HCT116 (cell line): ENCODE measurements around the gene NEDD4L. TPM values are rescaled to one million over a fixed set of nuclear protein-coding genes. Genes with fewer than 3 reads are reported as not detected.

Experiments
- ATAC-seq: fragments of 200-7000 bp; cut with Tn5 transposase; 2 replicates; pipeline ENCODE4 v1.9.1; 2020; ENCODE audit warnings: mild to moderate bottlenecking, moderate library complexity
- BruUV-seq: library from RNA; stranded (reverse); fragments of 400-500 nt; replicated peaks from 2 replicates; lab custom pipeline; 2021; lab: Mats Ljungman, UMichigan
- CTCF ChIA-PET: fragments of 300-600 bp; sonication (Branson Sonifier 250); formaldehyde crosslinking; loops from one replicate; lab custom pipeline; 2021; ENCODE audit warnings: antibody characterized with exemption; lab: Charles Lee
- POLR2A ChIA-PET: fragments of 300-600, 350-600 bp; sonication (Branson Sonifier 250); formaldehyde crosslinking; loops from one replicate; lab custom pipeline; 2021; ENCODE audit warnings: antibody characterized with exemption; lab: Charles Lee
- RAD21 ChIA-PET, 2 experiments: fragments of 300-600 bp; sonication (Branson Sonifier 250); formaldehyde crosslinking; loops; one replicate each; lab custom pipeline; 2023; ENCODE audit warnings: low total read pairs in 2 of 2; ENCODE audit not compliant: uncharacterized antibody in 2 of 2, unreplicated experiment in 2 of 2, low non-redundant PET in 1 of 2; lab: Charles Lee
- DNase-seq: peaks from one replicate; pipeline ENCODE4 v3.0.0-alpha.2; 2010; ENCODE audit warnings: low read depth, low spot score
- H2AFZ ChIP-seq: fragments of 200-600 bp; shearing (Covaris generic), sonication (generic); 2 replicates; pipeline ENCODE4 v1.6.1; 2017; ENCODE audit warnings: low read depth, mixed run types, mixed read lengths, antibody characterized with exemption, low read length; ENCODE audit not compliant: poor library complexity, severe bottlenecking
- H3K27ac ChIP-seq: 2 replicates; pipeline ENCODE4 v1.5.1; 2012; ENCODE audit warnings: low read depth, low read length
- H3K27me3 ChIP-seq: fragments of 200-600 bp; sonication (generic); 2 replicates; pipeline ENCODE4 v1.6.1; 2016; ENCODE audit warnings: mixed run types, low read length, mixed read lengths; ENCODE audit not compliant: insufficient read depth
- H3K36me3 ChIP-seq, 2 experiments: fragments of 200-500 bp in 1 of 2; fragments of 200-600 bp in 1 of 2; sonication (Bioruptor generic) in 1 of 2; sonication (generic) in 1 of 2; 2 replicates each; pipeline versions ENCODE4 v1.5.1 to v1.6.1; 2014 to 2016; ENCODE audit warnings: low read length in 2 of 2, inconsistent platforms in 1 of 2, mixed read lengths in 1 of 2, mixed run types in 1 of 2; ENCODE audit not compliant: insufficient read depth in 2 of 2, control insufficient read depth in 1 of 2
- H3K4me1 ChIP-seq, 2 experiments: fragments of 200-600 bp in 1 of 2; sonication (generic) in 1 of 2; 2 replicates each; pipeline versions ENCODE4 v1.5.1 to v1.6.1; 2012 to 2017; ENCODE audit warnings: low read length in 2 of 2, inconsistent platforms in 1 of 2, mild to moderate bottlenecking in 1 of 2, mixed read lengths in 1 of 2, mixed run types in 1 of 2, moderate library complexity in 1 of 2; ENCODE audit not compliant: insufficient read depth in 2 of 2, control insufficient read depth in 1 of 2
- H3K4me2 ChIP-seq: fragments of 200-600 bp; sonication (generic); 2 replicates; pipeline ENCODE4 v1.6.1; 2017; ENCODE audit warnings: mixed run types, low read length, mixed read lengths
- H3K4me3 ChIP-seq, 2 experiments: fragments of 200-600 bp in 1 of 2; sonication (generic) in 1 of 2; replicated peaks in 1 of 2; 2 replicates each; pipeline ENCODE4 v1.5.1; 2011 to 2016; ENCODE audit warnings: low read length in 2 of 2, control low read depth in 1 of 2, low read depth in 1 of 2, mild to moderate bottlenecking in 1 of 2, mixed read lengths in 1 of 2, mixed run types in 1 of 2
- H3K79me2 ChIP-seq: fragments of 200-600 bp; sonication (generic); 2 replicates; pipeline ENCODE4 v1.6.1; 2017; ENCODE audit warnings: mild to moderate bottlenecking, mixed run types, low read length, moderate library complexity, mixed read lengths; ENCODE audit not compliant: insufficient read depth
- H3K9ac ChIP-seq: fragments of 200-600 bp; sonication (generic); 2 replicates; pipeline ENCODE4 v1.6.1; 2016; ENCODE audit warnings: low read length, mixed read lengths
- H3K9me2 ChIP-seq: fragments of 200-600 bp; sonication (generic), shearing (Covaris generic); 2 replicates; pipeline ENCODE4 v1.6.1; 2017; ENCODE audit warnings: mixed run types, mild to moderate bottlenecking, moderate library complexity; ENCODE audit not compliant: insufficient read depth
- H3K9me3 ChIP-seq, 2 experiments: fragments of 200-500 bp in 1 of 2; fragments of 200-600 bp in 1 of 2; sonication (Bioruptor generic) in 1 of 2; sonication (generic) in 1 of 2; 2 replicates each; pipeline ENCODE4 v1.6.1; 2014 to 2017; ENCODE audit warnings: low read length in 2 of 2, mixed read lengths in 2 of 2, inconsistent platforms in 1 of 2, low read depth in 1 of 2, mild to moderate bottlenecking in 1 of 2, mixed run types in 1 of 2, moderate library complexity in 1 of 2; ENCODE audit not compliant: control insufficient read depth in 1 of 2, insufficient read depth in 1 of 2
- H4K20me1 ChIP-seq: fragments of 200-600 bp; sonication (generic), shearing (Covaris generic); 2 replicates; pipeline ENCODE4 v1.6.1; 2017; ENCODE audit warnings: mixed run types, mild to moderate bottlenecking, moderate library complexity; ENCODE audit not compliant: insufficient read depth
- CBX3 ChIP-seq: IDR thresholded peaks from 2 replicates; pipeline ENCODE4 v1.6.1; 2012; ENCODE audit warnings: low read depth
- CEBPB ChIP-seq: IDR thresholded peaks from 2 replicates; pipeline ENCODE4 v1.6.1; 2012; ENCODE audit warnings: low read depth
- EGR1 ChIP-seq: IDR thresholded peaks from 2 replicates; pipeline ENCODE4 v1.6.1; 2012; ENCODE audit warnings: low read depth
- ELF1 ChIP-seq: IDR thresholded peaks from 2 replicates; pipeline ENCODE4 v1.6.1; 2012; ENCODE audit warnings: low read depth, borderline replicate concordance
- FOSL1 ChIP-seq: IDR thresholded peaks from 2 replicates; pipeline ENCODE4 v1.6.1; 2012; ENCODE audit warnings: low read depth
- JUND ChIP-seq: IDR thresholded peaks from 2 replicates; pipeline ENCODE4 v1.6.1; 2012
- POLR2AphosphoS5 ChIP-seq: IDR thresholded peaks from 2 replicates; pipeline ENCODE4 v1.6.1; 2011; ENCODE audit warnings: mild to moderate bottlenecking, low read depth, low read length, moderate library complexity
- REST ChIP-seq: IDR thresholded peaks from 2 replicates; pipeline ENCODE4 v1.6.1; 2012; ENCODE audit warnings: low read depth
- SIN3A ChIP-seq: IDR thresholded peaks from 2 replicates; pipeline ENCODE4 v1.6.1; 2012; ENCODE audit warnings: low read depth
- SRF ChIP-seq: IDR thresholded peaks from 2 replicates; pipeline ENCODE4 v1.6.1; 2012; ENCODE audit warnings: low read depth
- TCF7L2 ChIP-seq: IDR thresholded peaks from 2 replicates; pipeline ENCODE4 v1.7.0; 2011; ENCODE audit warnings: borderline replicate concordance, inconsistent platforms; ENCODE audit not compliant: insufficient read depth, insufficient read length; ENCODE audit errors: extremely low read depth
- YY1 ChIP-seq: IDR thresholded peaks from 2 replicates; pipeline ENCODE4 v1.6.1; 2011; ENCODE audit warnings: low read length, low read depth, moderate library complexity, mild to moderate bottlenecking; ENCODE audit not compliant: insufficient replicate concordance; ENCODE audit errors: extremely low read depth
- ZNF274 ChIP-seq: fragments of 200-500 bp; sonication (Bioruptor generic); IDR thresholded peaks from 2 replicates; pipeline ENCODE4 v1.6.1; 2014; ENCODE audit warnings: mild to moderate bottlenecking, low read depth, low read length, inconsistent platforms
- intact Hi-C: fragments of 100-400 bp; cut with micrococcal nuclease; formaldehyde crosslinking; loops from 2 replicates; pipeline ENCODE4 v1.10.0; 2022
- total RNA-seq: library from RNA; stranded (reverse); gene quantifications from one replicate; pipeline ENCODE4 v1.2.1, GENCODE V29; 2021; ENCODE audit not compliant: unreplicated experiment
- TF ChIP-seq, protein P1 (sequence below): IDR thresholded peaks from 2 replicates; pipeline ENCODE4 v1.6.1; 2012
- TF ChIP-seq, protein P2 (sequence below), 3 experiments: fragments of 200-600 bp in 1 of 3; sonication (generic) in 1 of 3; IDR thresholded peaks in 2 of 3; conservative IDR thresholded peaks in 1 of 3; 2 replicates each; pipeline ENCODE4 v1.5.1; 2012 to 2017; ENCODE audit warnings: low read depth in 2 of 3, low read length in 2 of 3, antibody characterized with exemption in 1 of 3, borderline replicate concordance in 1 of 3, control low read depth in 1 of 3, mild to moderate bottlenecking in 1 of 3, mixed read lengths in 1 of 3, mixed run types in 1 of 3, moderate library complexity in 1 of 3; ENCODE audit not compliant: insufficient read depth in 1 of 3

The NEDD4L gene
- total RNA-seq, 1 experiment from 2014 or later = 41.5 TPM

DNA sequence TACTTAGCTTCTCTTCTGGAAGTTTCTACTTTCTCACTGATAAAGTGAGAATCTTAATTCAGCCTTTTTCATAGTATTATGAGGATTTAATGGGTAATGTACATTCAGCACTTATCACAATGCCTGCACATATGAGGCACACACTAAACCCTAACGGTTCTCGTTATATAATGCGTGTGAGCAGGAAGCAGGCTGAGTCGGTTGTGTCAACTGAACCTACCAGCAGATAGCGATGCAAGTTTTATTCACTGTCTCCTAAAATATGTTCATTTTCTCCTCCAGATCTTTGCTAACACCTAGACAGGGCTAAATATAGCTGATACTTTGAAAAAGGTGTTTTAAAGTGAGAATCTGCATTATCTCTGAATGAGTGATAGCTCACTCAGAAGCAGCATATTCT, 383.3 kb downstream of the NEDD4L start:
- CTCF ChIA-PET = no interaction called here
- Histone ChIP-seq H3K36me3 (no peaks in the 10 kb centered on the region), H3K9me2 (no peaks in the 10 kb centered on the region), H2AFZ (no peak overlapping the region), H3K27me3 (no peaks in the 10 kb centered on the region), H3K79me2 (no peaks in the 10 kb centered on the region), H3K4me2 (no peak overlapping the region), H3K4me3 (no peak overlapping the region), H4K20me1 (no peaks in the 10 kb centered on the region), H3K9ac (no peak overlapping the region), H3K4me1 (peaks cover 12 to 13% of the 10 kb centered on the region in 2 experiments; a peak in 3 of 4 replicates), H3K9me3 (no peaks in the 10 kb centered on the region), H3K27ac (no peak overlapping the region)
- no peak for ATAC-seq
- no peak for DNase-seq
- TF ChIP-seq FOSL1 = no peak
- no peak for TF ChIP-seq TCF7L2
- no peak for TF ChIP-seq ZNF274
- TF ChIP-seq SIN3A = no peak
- no peak for TF ChIP-seq JUND
- TF ChIP-seq POLR2AphosphoS5 = no peak
- TF ChIP-seq EGR1 = no peak
- no peak for TF ChIP-seq ELF1
- TF ChIP-seq CEBPB = no peak
- TF ChIP-seq, protein P1, sequence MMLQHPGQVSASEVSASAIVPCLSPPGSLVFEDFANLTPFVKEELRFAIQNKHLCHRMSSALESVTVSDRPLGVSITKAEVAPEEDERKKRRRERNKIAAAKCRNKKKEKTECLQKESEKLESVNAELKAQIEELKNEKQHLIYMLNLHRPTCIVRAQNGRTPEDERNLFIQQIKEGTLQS = no peak
- TF ChIP-seq CBX3 = no peak
- TF ChIP-seq, protein P2, sequence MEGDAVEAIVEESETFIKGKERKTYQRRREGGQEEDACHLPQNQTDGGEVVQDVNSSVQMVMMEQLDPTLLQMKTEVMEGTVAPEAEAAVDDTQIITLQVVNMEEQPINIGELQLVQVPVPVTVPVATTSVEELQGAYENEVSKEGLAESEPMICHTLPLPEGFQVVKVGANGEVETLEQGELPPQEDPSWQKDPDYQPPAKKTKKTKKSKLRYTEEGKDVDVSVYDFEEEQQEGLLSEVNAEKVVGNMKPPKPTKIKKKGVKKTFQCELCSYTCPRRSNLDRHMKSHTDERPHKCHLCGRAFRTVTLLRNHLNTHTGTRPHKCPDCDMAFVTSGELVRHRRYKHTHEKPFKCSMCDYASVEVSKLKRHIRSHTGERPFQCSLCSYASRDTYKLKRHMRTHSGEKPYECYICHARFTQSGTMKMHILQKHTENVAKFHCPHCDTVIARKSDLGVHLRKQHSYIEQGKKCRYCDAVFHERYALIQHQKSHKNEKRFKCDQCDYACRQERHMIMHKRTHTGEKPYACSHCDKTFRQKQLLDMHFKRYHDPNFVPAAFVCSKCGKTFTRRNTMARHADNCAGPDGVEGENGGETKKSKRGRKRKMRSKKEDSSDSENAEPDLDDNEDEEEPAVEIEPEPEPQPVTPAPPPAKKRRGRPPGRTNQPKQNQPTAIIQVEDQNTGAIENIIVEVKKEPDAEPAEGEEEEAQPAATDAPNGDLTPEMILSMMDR (IDR thresholded peaks at IDR 0.05 in 2 of 3, conservative IDR thresholded peaks at IDR 0.05 in 1 of 3; ENCODE audit: borderline replicate concordance in 1 of 3, insufficient read depth in 1 of 3, low read depth in 2 of 3, low read length in 2 of 3) = no peak
- TF ChIP-seq REST = no peak
- no peak for TF ChIP-seq YY1
- no peak for TF ChIP-seq SRF
- RAD21 ChIA-PET = no interaction called here
- no TSS peak for BruUV-seq
- intact Hi-C loops = no loop called here
- POLR2A ChIA-PET = no interaction called here
